Activated CD8-positive, alpha-beta memory T cell treated with anti-CD3 and anti-CD28 coated beads, Interleukin-2, amount 10 ng/mL, durations not matched to agents 7 days and 5 days (primary cell): ENCODE measurements around the gene PRKCE. TPM values are rescaled to one million over a fixed set of nuclear protein-coding genes. Genes with fewer than 3 reads are reported as not detected.
"Not testable (repeated sequence)": the region's sequence is repeated elsewhere in the genome, so short reads cannot be mapped to it uniquely, and the experiment has no call there.

Experiments used
- ATAC-seq: fragments of 150-1000 bp; cut with Tn5 transposase; one replicate; pipeline ENCODE4 v1.10.0; 2021; ENCODE audit warnings: moderate library complexity
- CTCF ChIA-PET: fragments of 350-600 bp; sonication (Branson Sonifier 250); formaldehyde crosslinking; loops from one replicate; lab custom pipeline; 2021; ENCODE audit warnings: antibody characterized with exemption; lab: Charles Lee
- DNase-seq: peaks from one replicate; pipeline ENCODE4 v3.0.0-alpha.2; 2020
- H3K27ac Mint-ChIP-seq: one replicate; pipeline ENCODE4 v1.8.0; 2021; ENCODE audit warnings: mild to moderate bottlenecking, mixed read lengths
- H3K27me3 Mint-ChIP-seq: one replicate; pipeline ENCODE4 v1.8.0; 2021; ENCODE audit warnings: mixed read lengths
- H3K36me3 Mint-ChIP-seq: one replicate; pipeline ENCODE4 v1.8.0; 2021; ENCODE audit warnings: mild to moderate bottlenecking, mixed read lengths
- H3K4me1 Mint-ChIP-seq: one replicate; pipeline ENCODE4 v1.8.0; 2021; ENCODE audit warnings: mixed read lengths
- H3K4me3 Mint-ChIP-seq: one replicate; pipeline ENCODE4 v1.8.0; 2021; ENCODE audit warnings: mild to moderate bottlenecking, moderate library complexity, mixed read lengths
- H3K9me3 Mint-ChIP-seq: one replicate; pipeline ENCODE4 v1.8.0; 2022; ENCODE audit warnings: low read depth, mixed read lengths
- total RNA-seq, 2 experiments: library from RNA; stranded (reverse); gene quantifications; one replicate each; pipeline ENCODE4 v1.2.3, GENCODE V29; 2021

PRKCE gene
- total RNA-seq, 2 experiments from 2014 or later = 16.7 to 39.2 TPM

GRCh38 chr2:45909677-45910191 is 258.3 kb downstream of the PRKCE start:
- H3K9me3 Mint-ChIP-seq = no peaks in the 10 kb centered on the region
- H3K36me3 Mint-ChIP-seq = no peaks in the 10 kb centered on the region
- CTCF ChIA-PET = no interaction called here
- peaks cover 10% of the 10 kb centered on the region for H3K4me1 Mint-ChIP-seq
- ATAC-seq = no peak
- no peak overlapping the region for H3K27ac Mint-ChIP-seq
- no peak for DNase-seq
- H3K27me3 Mint-ChIP-seq = no peaks in the 10 kb centered on the region
- H3K4me3 Mint-ChIP-seq = no peak overlapping the region

GRCh38 chr2:45910473-45911060 is 259.1 kb downstream of the PRKCE start:
- H3K9me3 Mint-ChIP-seq = no peaks in the 10 kb centered on the region
- H3K27me3 Mint-ChIP-seq = no peaks in the 10 kb centered on the region
- no peaks in the 10 kb centered on the region for H3K36me3 Mint-ChIP-seq
- no peak for ATAC-seq
- CTCF ChIA-PET = no interaction called here
- no peak overlapping the region for H3K4me3 Mint-ChIP-seq
- no peak overlapping the region for H3K27ac Mint-ChIP-seq
- DNase-seq = no peak
- H3K4me1 Mint-ChIP-seq = peaks cover 4% of the 10 kb centered on the region

- H3K27me3 Mint-ChIP-seq = no peaks in the 10 kb centered on the region
- H3K27ac Mint-ChIP-seq = no peak overlapping the region
- CTCF ChIA-PET = no interaction called here
- ATAC-seq (no peak), DNase-seq (no peak)
- H3K4me3 Mint-ChIP-seq = no peak overlapping the region
- H3K36me3 Mint-ChIP-seq = no peaks in the 10 kb centered on the region
- no peaks in the 10 kb centered on the region for H3K9me3 Mint-ChIP-seq
- H3K4me1 Mint-ChIP-seq = peaks cover 2% of the 10 kb centered on the region
Measured at GRCh38 chr2:45911538-45911937, 260.1 kb downstream of the PRKCE start.

- H3K4me3 Mint-ChIP-seq = no peak overlapping the region
- no peak for ATAC-seq
Measured at GRCh38 chr2:45912109-45912508, 260.6 kb downstream of the PRKCE start.

GRCh38 chr2:45913539-45913938 is 262.1 kb downstream of the PRKCE start:
- no peak for ATAC-seq
- no peaks in the 10 kb centered on the region for H3K36me3 Mint-ChIP-seq
- CTCF ChIA-PET = no interaction called here
- H3K4me1 Mint-ChIP-seq = peaks cover 5% of the 10 kb centered on the region
- no peak for DNase-seq
- no peak overlapping the region for H3K4me3 Mint-ChIP-seq
- H3K9me3 Mint-ChIP-seq = no peaks in the 10 kb centered on the region
- no peak overlapping the region for H3K27ac Mint-ChIP-seq
- H3K27me3 Mint-ChIP-seq = no peaks in the 10 kb centered on the region

More at GRCh38 chr2:45912109-45912508, 260.6 kb downstream of the PRKCE start:
- no peaks in the 10 kb centered on the region for H3K36me3 Mint-ChIP-seq
- no peaks in the 10 kb centered on the region for H3K27me3 Mint-ChIP-seq
- CTCF ChIA-PET = interaction anchor here (1.0 kb wide), 1 partner anchor 24 kb away, joined by 3 read pairs; no protein-coding TSS in a partner anchor
- no peak overlapping the region for H3K27ac Mint-ChIP-seq
- no peak for DNase-seq
- H3K9me3 Mint-ChIP-seq = no peaks in the 10 kb centered on the region
- peaks cover 5% of the 10 kb centered on the region for H3K4me1 Mint-ChIP-seq

- CTCF ChIA-PET = interaction anchor here (1.8 kb wide), 1 partner anchor 136 kb away, joined by 8 read pairs; no protein-coding TSS in a partner anchor
- no peaks in the 10 kb centered on the region for H3K9me3 Mint-ChIP-seq
- no peaks in the 10 kb centered on the region for H3K27me3 Mint-ChIP-seq
- H3K4me1 Mint-ChIP-seq = peaks cover 15% of the 10 kb centered on the region
- no peak overlapping the region for H3K27ac Mint-ChIP-seq
- ATAC-seq (no peak), DNase-seq (no peak)
- no peak overlapping the region for H3K4me3 Mint-ChIP-seq
- H3K36me3 Mint-ChIP-seq = no peaks in the 10 kb centered on the region
Measured at GRCh38 chr2:45915523-45915922, 264.0 kb downstream of the PRKCE start.

- ATAC-seq, H3K27ac Mint-ChIP-seq, H3K27me3 Mint-ChIP-seq, H3K9me3 Mint-ChIP-seq, CTCF ChIA-PET, H3K4me3 Mint-ChIP-seq, H3K36me3 Mint-ChIP-seq, DNase-seq: not testable (repeated sequence)
- H3K4me1 Mint-ChIP-seq = peaks cover 15% of the 10 kb centered on the region
Measured at GRCh38 chr2:45917561-45918176, 266.2 kb downstream of the PRKCE start.

GRCh38 chr2:45918463-45919159 is 267.1 kb downstream of the PRKCE start:
- ATAC-seq (no peak), DNase-seq (no peak)
- Mint-ChIP-seq H3K4me1 (peaks cover 15% of the 10 kb centered on the region), H3K9me3 (no peaks in the 10 kb centered on the region), H3K27ac (no peak overlapping the region), H3K4me3 (no peak overlapping the region), H3K27me3 (no peaks in the 10 kb centered on the region), H3K36me3 (no peaks in the 10 kb centered on the region)
- CTCF ChIA-PET = no interaction called here

- CTCF ChIA-PET = no interaction called here
- no peak for ATAC-seq
- no peaks in the 10 kb centered on the region for H3K27me3 Mint-ChIP-seq
Measured at GRCh38 chr2:45919160-45919650, 267.7 kb downstream of the PRKCE start.

GRCh38 chr2:45919711-45920111 is 268.2 kb downstream of the PRKCE start:
- Mint-ChIP-seq H3K27ac (no peak overlapping the region), H3K27me3 (no peaks in the 10 kb centered on the region), H3K4me3 (no peak overlapping the region), H3K36me3 (no peaks in the 10 kb centered on the region), H3K9me3 (no peaks in the 10 kb centered on the region), H3K4me1 (peaks cover 15% of the 10 kb centered on the region)
- no peak for DNase-seq
- no peak for ATAC-seq
- CTCF ChIA-PET = no interaction called here

More at GRCh38 chr2:45919160-45919650, 267.7 kb downstream of the PRKCE start:
- Mint-ChIP-seq H3K27ac (peak overlapping the region; percentile 2), H3K4me3 (no peak overlapping the region), H3K9me3 (no peaks in the 10 kb centered on the region), H3K36me3 (no peaks in the 10 kb centered on the region), H3K4me1 (peaks cover 15% of the 10 kb centered on the region)
- no peak for DNase-seq

GRCh38 chr2:45921921-45922320 is 270.4 kb downstream of the PRKCE start:
- no peaks in the 10 kb centered on the region for H3K36me3 Mint-ChIP-seq
- H3K4me1 Mint-ChIP-seq = peaks cover 12% of the 10 kb centered on the region
- CTCF ChIA-PET = interaction anchor here (0.7 to 1.2 kb wide), 2 partner anchors 14 to 143 kb away, joined by 3 to 4 read pairs; no protein-coding TSS in a partner anchor
- H3K27me3 Mint-ChIP-seq = no peaks in the 10 kb centered on the region
- no peak for ATAC-seq
- no peak overlapping the region for H3K27ac Mint-ChIP-seq
- no peaks in the 10 kb centered on the region for H3K9me3 Mint-ChIP-seq
- H3K4me3 Mint-ChIP-seq = no peak overlapping the region
- no peak for DNase-seq

- Mint-ChIP-seq H3K27me3 (no peaks in the 10 kb centered on the region), H3K4me3 (no peak overlapping the region), H3K36me3 (no peaks in the 10 kb centered on the region), H3K4me1 (peaks cover 12% of the 10 kb centered on the region), H3K27ac (no peak overlapping the region), H3K9me3 (no peaks in the 10 kb centered on the region)
- no peak for DNase-seq
- CTCF ChIA-PET = interaction anchor here (0.7 kb wide), 1 partner anchor 13 kb away, joined by 3 read pairs; no protein-coding TSS in a partner anchor
- ATAC-seq = no peak
Measured at GRCh38 chr2:45922577-45922988, 271.1 kb downstream of the PRKCE start.

- DNase-seq (no peak), ATAC-seq (no peak)
- Mint-ChIP-seq H3K36me3 (no peaks in the 10 kb centered on the region), H3K27ac (no peak overlapping the region), H3K27me3 (no peaks in the 10 kb centered on the region), H3K9me3 (no peaks in the 10 kb centered on the region), H3K4me3 (no peak overlapping the region), H3K4me1 (peaks cover 12% of the 10 kb centered on the region)
- CTCF ChIA-PET = no interaction called here
Measured at GRCh38 chr2:45923701-45924100, 272.2 kb downstream of the PRKCE start.
